HCT116 (cell line): Measurements from ENCODE around the gene ZNF780B.

Source experiments
- CBX3 ChIP-seq: IDR thresholded peaks from 2 replicates; pipeline ENCODE4 v1.6.1; 2012; ENCODE audit warnings: low read depth
- CEBPB ChIP-seq: IDR thresholded peaks from 2 replicates; pipeline ENCODE4 v1.6.1; 2012; ENCODE audit warnings: low read depth
- ELF1 ChIP-seq: IDR thresholded peaks from 2 replicates; pipeline ENCODE4 v1.6.1; 2012; ENCODE audit warnings: low read depth, borderline replicate concordance
- MAX ChIP-seq: IDR thresholded peaks from 2 replicates; pipeline ENCODE4 v1.6.1; 2012
- POLR2A ChIP-seq: IDR thresholded peaks from 2 replicates; pipeline ENCODE4 v1.7.0; 2011; ENCODE audit warnings: borderline replicate concordance; ENCODE audit not compliant: insufficient read depth, insufficient read length; ENCODE audit errors: extremely low read depth
- RAD21 ChIP-seq: IDR thresholded peaks from 2 replicates; pipeline ENCODE4 v1.6.1; 2012; ENCODE audit warnings: low read depth, mild to moderate bottlenecking
- TF ChIP-seq, protein P1 (sequence below), 3 experiments: fragments of 200-600 bp in 1 of 3; sonication (generic) in 1 of 3; IDR thresholded peaks in 2 of 3; conservative IDR thresholded peaks in 1 of 3; 2 replicates each; pipeline ENCODE4 v1.5.1; 2012 to 2017; ENCODE audit warnings: low read depth in 2 of 3, low read length in 2 of 3, antibody characterized with exemption in 1 of 3, borderline replicate concordance in 1 of 3, control low read depth in 1 of 3, mild to moderate bottlenecking in 1 of 3, mixed read lengths in 1 of 3, mixed run types in 1 of 3, moderate library complexity in 1 of 3; ENCODE audit not compliant: insufficient read depth in 1 of 3

DNA sequence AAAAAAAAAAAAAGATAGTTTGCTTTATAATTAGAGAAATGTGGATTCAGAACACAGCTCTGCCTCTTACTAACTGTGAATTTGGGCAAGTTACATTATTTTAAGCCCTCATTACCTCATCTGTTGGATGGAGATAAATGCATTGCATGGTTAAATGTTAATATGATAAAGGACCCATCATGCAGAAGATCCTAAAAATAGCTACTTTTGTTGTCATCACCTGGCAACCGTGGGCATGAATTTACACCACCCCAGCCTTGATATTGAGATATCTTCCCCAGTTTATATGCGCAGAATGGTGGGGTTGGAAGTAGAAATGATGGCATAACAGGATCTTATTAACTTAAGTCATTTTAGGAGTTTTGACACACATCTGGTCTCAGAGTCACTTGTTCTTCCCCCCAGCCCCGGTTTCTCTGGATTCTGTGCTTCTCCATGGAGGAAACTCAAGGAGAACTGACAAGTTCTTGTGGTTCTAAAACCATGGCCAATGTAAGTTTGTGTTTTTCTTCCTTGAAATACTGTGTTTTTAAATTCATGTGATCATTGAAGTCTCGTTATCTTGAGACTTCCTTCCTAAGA, 50.2 kb downstream of the ZNF780B start:
- TF ChIP-seq, protein P1, sequence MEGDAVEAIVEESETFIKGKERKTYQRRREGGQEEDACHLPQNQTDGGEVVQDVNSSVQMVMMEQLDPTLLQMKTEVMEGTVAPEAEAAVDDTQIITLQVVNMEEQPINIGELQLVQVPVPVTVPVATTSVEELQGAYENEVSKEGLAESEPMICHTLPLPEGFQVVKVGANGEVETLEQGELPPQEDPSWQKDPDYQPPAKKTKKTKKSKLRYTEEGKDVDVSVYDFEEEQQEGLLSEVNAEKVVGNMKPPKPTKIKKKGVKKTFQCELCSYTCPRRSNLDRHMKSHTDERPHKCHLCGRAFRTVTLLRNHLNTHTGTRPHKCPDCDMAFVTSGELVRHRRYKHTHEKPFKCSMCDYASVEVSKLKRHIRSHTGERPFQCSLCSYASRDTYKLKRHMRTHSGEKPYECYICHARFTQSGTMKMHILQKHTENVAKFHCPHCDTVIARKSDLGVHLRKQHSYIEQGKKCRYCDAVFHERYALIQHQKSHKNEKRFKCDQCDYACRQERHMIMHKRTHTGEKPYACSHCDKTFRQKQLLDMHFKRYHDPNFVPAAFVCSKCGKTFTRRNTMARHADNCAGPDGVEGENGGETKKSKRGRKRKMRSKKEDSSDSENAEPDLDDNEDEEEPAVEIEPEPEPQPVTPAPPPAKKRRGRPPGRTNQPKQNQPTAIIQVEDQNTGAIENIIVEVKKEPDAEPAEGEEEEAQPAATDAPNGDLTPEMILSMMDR (IDR thresholded peaks at IDR 0.05 in 2 of 3, conservative IDR thresholded peaks at IDR 0.05 in 1 of 3; ENCODE audit: borderline replicate concordance in 1 of 3, insufficient read depth in 1 of 3, low read depth in 2 of 3, low read length in 2 of 3), result no peak
- TF ChIP-seq POLR2A (no peak), CEBPB (no peak), ELF1 (no peak), RAD21 (no peak), CBX3 (no peak), MAX (no peak)
